Mucosa of rectum (tissue), 2 donors: ENCODE results near the gene SLC4A7.

Experiments used
- H3K27ac ChIP-seq, 2 donors: one replicate each; pipeline ENCODE4 v1.7.0; 2013; ENCODE audit warnings: inconsistent platforms in 2 of 2, low read depth in 2 of 2, low read length in 2 of 2
- H3K27me3 ChIP-seq, 2 donors: one replicate each; pipeline ENCODE4 v1.7.0; 2013; ENCODE audit warnings: low read length in 2 of 2; ENCODE audit not compliant: control insufficient read depth in 2 of 2, insufficient read depth in 2 of 2
- H3K36me3 ChIP-seq, 2 donors: one replicate each; pipeline ENCODE4 v1.7.0; 2013; ENCODE audit warnings: low read length in 2 of 2; ENCODE audit not compliant: control insufficient read depth in 2 of 2, insufficient read depth in 2 of 2
- H3K4me1 ChIP-seq, 2 donors: one replicate each; pipeline ENCODE4 v1.7.0; 2013; ENCODE audit warnings: low read length in 2 of 2, mild to moderate bottlenecking in 1 of 2; ENCODE audit not compliant: control insufficient read depth in 2 of 2, insufficient read depth in 2 of 2
- H3K4me3 ChIP-seq, 2 donors: one replicate each; pipeline ENCODE4 v1.7.0; 2013; ENCODE audit warnings: low read length in 2 of 2
- H3K9ac ChIP-seq, 2 donors: one replicate each; pipeline ENCODE4 v1.7.0; 2013; ENCODE audit warnings: low read length in 2 of 2, low read depth in 1 of 2, mild to moderate bottlenecking in 1 of 2
- H3K9me3 ChIP-seq, 2 donors: one replicate each; pipeline ENCODE4 v1.7.0; 2013; ENCODE audit warnings: low read length in 2 of 2; ENCODE audit not compliant: control insufficient read depth in 2 of 2
- donor health status: healthy.
- donor health status: Normal muscosa, but diverticular disease.

The SLC4A7 gene

DNA sequence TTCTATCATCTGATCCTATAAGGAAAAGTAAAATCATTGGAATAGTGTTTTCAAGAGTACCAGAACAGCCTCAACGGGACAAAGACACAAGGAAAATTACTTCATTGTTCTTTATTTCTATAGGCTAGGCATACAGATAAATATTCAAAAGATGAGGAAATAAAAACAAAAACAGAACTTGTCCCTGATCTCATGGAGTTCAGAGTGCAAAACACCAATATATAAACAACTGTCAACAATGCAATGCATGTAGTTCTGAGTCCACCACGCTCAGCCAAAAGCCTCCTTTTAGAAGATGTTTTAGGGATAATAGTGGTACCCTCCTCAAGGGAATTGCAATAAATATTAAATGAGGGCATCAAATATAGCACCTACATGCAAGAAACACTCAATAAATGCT lies 4.6 kb upstream of the SLC4A7 start:
- H3K4me1 ChIP-seq = no peaks in the 10 kb centered on the region
- no peaks in the 10 kb centered on the region for H3K27me3 ChIP-seq
- H3K27ac ChIP-seq = no peak overlapping the region
- no peak overlapping the region for H3K4me3 ChIP-seq
- H3K9ac ChIP-seq = no peak overlapping the region
- no peaks in the 10 kb centered on the region for H3K36me3 ChIP-seq
- no peaks in the 10 kb centered on the region for H3K9me3 ChIP-seq

DNA sequence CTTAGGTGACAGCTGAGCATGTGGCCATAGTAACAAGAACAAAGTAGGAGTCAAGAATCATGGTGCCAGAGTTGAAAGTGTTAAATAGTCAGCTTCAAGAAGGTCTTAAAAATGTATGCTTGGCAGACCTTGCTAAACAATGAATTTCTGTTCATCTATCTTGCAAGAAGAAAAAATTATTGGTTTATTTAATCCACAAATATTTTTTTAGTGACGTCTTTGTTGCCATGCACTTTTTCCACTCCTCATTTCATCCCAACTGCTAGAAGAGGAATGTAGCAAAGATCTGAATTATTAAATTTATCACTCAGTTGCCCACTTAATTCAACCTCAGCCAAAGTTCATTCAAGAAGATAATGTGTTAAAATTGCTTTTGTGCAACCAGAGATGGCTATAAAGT lies 3.2 kb upstream of the SLC4A7 start:
- no peak overlapping the region for H3K9ac ChIP-seq
- no peaks in the 10 kb centered on the region for H3K36me3 ChIP-seq
- H3K27ac ChIP-seq = no peak overlapping the region

DNA sequence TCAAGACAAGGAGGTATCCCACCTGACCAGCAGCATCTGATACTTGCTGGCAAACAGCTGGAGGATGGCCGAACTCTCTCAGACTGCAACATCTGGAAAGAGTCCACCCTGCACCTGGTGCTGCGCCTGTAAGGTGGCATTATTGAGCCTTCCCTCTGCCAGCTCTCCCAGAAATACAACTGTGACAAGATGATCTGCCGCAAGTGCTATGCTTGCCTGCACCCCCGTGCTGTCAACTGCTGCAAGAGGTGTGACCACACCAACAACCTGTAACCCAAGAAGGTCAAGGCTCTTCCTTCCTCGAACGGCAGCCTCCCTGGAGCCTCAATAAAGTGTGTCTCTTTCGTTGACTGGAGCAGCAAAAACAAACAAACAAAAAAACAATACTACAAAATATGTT lies 2.2 kb upstream of the SLC4A7 start:
- H3K27me3 ChIP-seq = no peaks in the 10 kb centered on the region
- no peak overlapping the region for H3K9ac ChIP-seq
- no peak overlapping the region for H3K27ac ChIP-seq
- peaks cover 0 to 11% of the 10 kb centered on the region in 2 donors for H3K4me1 ChIP-seq
- H3K9me3 ChIP-seq = no peaks in the 10 kb centered on the region
- H3K4me3 ChIP-seq = no peak overlapping the region
- H3K36me3 ChIP-seq = no peaks in the 10 kb centered on the region

More for the DNA sequence above, 3.2 kb upstream of the SLC4A7 start:
- no peak overlapping the region for H3K4me3 ChIP-seq
- H3K9me3 ChIP-seq = no peaks in the 10 kb centered on the region
- H3K27me3 ChIP-seq = no peaks in the 10 kb centered on the region
- H3K4me1 ChIP-seq = peaks cover 0 to 4% of the 10 kb centered on the region in 2 donors

DNA sequence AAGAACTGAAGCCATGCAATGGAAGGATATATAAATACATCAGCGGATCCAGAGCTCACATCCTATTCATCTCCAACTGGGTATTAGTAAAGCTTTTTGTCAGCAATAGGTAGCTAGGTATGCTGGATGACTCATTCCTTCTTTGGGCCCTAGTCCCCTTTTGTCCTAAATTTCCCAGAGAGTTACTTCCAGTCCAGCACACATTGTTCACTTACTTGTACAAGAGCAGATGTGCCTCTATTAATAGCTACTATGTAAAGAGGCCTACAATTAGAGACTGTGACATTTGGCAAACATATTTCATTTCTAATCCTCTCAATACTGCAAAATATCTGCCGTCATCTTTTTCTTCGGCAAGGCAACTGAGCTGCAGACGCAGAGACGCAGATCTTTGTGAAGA lies 1.7 kb upstream of the SLC4A7 start:
- Histone ChIP-seq H3K27me3 (no peaks in the 10 kb centered on the region), H3K4me1 (peaks cover 0 to 12% of the 10 kb centered on the region in 2 donors), H3K27ac (no peak overlapping the region), H3K9me3 (no peaks in the 10 kb centered on the region), H3K4me3 (no peak overlapping the region), H3K36me3 (no peaks in the 10 kb centered on the region), H3K9ac (no peak overlapping the region)

DNA sequence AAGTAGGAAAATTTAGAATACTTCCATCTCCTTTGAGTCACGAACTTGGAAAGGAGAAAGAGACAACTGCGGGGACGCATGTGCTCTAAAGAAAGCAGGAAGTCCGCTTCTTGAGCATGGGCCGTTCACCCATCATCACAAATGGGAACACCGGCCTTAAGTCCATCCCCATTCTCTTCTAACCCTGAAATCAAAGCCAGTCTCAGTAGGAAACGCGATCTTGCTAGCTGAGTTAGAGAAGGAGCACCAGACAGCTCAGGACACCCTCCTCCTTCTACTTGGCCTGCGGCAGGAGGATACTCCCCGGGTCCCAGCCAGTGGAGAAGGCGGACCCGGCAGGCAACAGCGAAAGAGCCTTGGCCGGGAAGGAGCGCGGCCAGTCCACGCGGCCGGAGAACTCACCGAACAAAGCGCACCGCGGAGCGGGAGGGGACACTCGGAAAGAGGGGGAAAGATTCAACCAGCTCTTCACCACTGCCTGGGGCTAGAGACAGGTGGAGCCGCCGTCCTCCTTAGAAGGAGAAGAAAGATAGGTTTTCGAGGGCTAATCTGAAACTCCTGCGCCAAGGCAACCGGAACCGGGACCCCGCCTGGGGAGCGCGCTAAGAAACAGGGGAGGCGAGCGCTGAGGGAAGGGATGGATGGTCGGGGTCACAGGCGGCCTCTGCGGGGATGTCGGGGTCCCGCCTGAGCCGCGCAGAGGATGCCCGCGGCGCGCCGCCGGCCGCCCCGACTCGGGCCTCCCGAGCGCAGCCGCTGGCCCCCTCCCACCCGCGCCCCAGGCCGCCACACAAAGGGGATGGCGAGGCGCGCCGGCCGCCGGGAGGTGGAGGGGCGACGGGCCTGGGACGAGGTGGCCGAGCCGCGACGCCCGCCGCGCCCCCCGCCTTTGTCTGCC lies 818 bp downstream of the SLC4A7 start:
- no peaks in the 10 kb centered on the region for H3K27me3 ChIP-seq
- peak overlapping the region; percentile 87 to 91 for H3K27ac ChIP-seq
- H3K36me3 ChIP-seq = no peaks in the 10 kb centered on the region
- H3K9ac ChIP-seq = peak overlapping the region; percentile 88 to 89
- peaks cover 0 to 15% of the 10 kb centered on the region in 2 donors for H3K4me1 ChIP-seq
- H3K9me3 ChIP-seq = no peaks in the 10 kb centered on the region
- H3K4me3 ChIP-seq = peak overlapping the region; percentile 83 to 94

DNA sequence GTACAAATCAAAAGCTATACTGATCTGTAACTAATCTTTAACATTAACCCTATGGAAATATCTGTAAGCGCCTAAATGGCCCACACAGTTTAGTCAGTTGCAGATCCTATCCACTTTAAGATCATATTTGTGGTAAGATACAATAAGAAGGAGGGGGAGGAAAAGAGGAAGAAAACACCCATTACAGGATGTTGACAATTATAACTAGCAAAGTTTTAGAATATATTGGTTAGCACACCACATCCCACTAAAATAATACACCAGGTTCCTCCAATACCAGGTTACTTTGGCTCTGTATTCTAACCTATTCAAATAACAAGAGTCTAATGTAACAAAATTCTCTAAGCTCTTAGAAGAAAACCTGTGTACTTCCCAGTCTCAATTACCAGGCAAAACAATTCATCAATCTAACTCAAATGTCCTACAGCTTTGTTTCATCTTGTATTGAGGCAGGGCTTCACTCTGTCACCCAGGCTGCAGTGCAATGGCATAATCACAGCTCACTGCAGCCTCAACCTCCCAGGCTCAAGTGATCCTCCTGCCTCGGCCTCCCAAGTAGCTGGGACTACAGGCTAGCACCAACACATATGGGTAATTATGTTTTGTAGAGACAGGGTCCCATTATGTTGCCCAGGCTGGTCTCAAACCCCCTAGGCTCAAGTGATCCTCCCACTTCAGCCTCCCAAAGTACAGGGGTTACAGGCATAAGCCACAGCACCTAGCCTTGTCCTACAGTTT lies 4.2 kb downstream of the SLC4A7 start:
- Histone ChIP-seq H3K9ac (no peak overlapping the region), H3K4me1 (peaks cover 0 to 15% of the 10 kb centered on the region in 2 donors), H3K4me3 (no peak overlapping the region)

DNA sequence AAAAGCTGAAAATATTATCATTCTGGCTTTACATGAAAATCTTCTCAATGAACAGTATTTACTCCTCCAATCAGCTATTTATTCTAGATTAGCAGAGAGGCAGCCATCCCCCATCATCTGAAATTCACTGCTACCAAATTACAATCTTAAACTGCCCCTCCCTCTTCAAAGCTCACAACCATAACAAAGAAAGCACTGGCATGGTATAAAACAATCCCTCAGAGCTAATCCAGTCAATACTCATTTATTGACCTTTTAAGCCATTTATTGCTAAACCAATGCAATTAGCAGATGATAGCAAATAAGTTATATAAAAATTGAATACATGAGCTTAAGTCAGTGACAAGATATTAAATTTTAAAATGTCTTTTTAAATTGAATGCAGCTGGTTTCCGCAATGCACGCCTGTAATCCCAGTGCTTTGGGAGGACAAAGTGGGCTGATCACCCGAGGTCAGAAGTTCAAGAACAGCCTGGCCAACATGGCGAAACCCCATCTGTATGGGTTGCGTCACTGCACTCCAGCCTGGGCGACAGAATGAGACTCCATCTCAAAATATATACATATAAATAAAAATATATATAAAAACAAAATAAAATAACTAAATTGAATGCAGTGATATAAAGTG lies 12.1 kb downstream of the SLC4A7 start:
- Histone ChIP-seq H3K9ac (no peak overlapping the region), H3K36me3 (no peaks in the 10 kb centered on the region), H3K9me3 (no peaks in the 10 kb centered on the region), H3K27me3 (no peaks in the 10 kb centered on the region), H3K4me1 (peaks cover 0 to 4% of the 10 kb centered on the region in 2 donors), H3K4me3 (no peak overlapping the region), H3K27ac (no peak overlapping the region)

More for the DNA sequence above, 4.2 kb downstream of the SLC4A7 start:
- Histone ChIP-seq H3K27me3 (no peaks in the 10 kb centered on the region), H3K36me3 (no peaks in the 10 kb centered on the region), H3K9me3 (no peaks in the 10 kb centered on the region), H3K27ac (peak overlapping the region in 1 of 2 donors; percentile 42)

DNA sequence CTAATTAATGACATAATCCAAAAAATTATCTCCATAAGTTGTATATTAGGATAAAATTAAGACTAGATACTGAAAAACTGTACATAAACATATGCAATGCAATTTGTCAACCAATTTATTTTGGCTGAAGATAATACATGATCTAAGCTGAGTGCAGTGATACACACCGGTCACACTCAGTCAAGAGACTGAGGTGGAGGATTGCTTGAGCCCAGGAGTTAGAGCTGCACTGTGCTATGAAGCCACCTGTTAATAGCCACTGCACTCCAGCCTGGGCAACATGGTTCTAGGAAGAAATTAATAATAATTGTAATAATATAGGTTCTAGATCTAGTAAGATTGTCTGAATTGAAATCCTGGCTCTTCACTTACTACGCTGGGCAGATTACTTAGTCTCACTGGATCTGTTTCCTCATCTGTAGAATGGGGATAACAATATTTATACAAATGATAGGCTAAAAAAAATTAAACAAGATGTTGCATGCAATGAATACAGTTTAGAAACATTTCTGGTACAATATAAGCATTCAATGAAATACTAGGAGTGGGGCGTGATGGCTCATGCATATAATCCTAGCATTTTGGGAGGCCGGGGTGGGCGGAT lies 15.8 kb downstream of the SLC4A7 start:
- Histone ChIP-seq H3K27ac (no peak overlapping the region), H3K9me3 (no peaks in the 10 kb centered on the region), H3K27me3 (no peaks in the 10 kb centered on the region), H3K36me3 (no peaks in the 10 kb centered on the region), H3K4me3 (no peak overlapping the region), H3K9ac (no peak overlapping the region), H3K4me1 (peaks cover 0 to 4% of the 10 kb centered on the region in 2 donors)

DNA sequence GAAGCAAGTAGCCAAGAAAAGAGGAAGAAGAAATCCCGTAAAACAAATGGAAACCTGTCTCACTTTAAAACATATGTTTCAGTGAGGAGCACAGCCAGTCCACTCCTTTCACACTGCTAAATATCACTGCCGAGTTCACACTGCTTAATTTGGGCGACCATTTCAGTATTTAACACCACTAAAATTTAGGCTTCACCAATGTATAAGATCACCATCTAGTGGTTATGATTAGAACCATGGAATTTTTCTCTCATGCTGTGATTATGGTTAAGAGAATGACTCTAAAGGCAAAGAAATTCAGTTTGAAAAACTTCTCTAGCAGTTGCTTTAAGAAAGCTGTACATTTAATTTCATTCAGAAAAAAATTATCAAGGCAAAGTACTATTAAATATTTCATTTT lies 16.6 kb downstream of the SLC4A7 start:
- Histone ChIP-seq H3K9ac (no peak overlapping the region), H3K36me3 (no peaks in the 10 kb centered on the region), H3K27ac (no peak overlapping the region), H3K9me3 (no peaks in the 10 kb centered on the region), H3K4me3 (no peak overlapping the region), H3K27me3 (no peaks in the 10 kb centered on the region), H3K4me1 (peaks cover 0 to 4% of the 10 kb centered on the region in 2 donors)
